DMS153 treated with DMSO at 0.1 percent for 48 hours (cell line): ENCODE data around the gene CHAMP1.
A peak's percentile ranks its signal among the peaks of the same experiment; 100 is the strongest.
"Not testable (repeated sequence)": the region's sequence is repeated elsewhere in the genome, so short reads cannot be mapped to it uniquely, and the experiment has no call there.

Source experiments
- DNase-seq: peaks from one replicate; lab custom pipeline; 2025; ENCODE audit not compliant: unreplicated experiment; lab: John Stamatoyannopoulos, UW

The CHAMP1 gene

DNA sequence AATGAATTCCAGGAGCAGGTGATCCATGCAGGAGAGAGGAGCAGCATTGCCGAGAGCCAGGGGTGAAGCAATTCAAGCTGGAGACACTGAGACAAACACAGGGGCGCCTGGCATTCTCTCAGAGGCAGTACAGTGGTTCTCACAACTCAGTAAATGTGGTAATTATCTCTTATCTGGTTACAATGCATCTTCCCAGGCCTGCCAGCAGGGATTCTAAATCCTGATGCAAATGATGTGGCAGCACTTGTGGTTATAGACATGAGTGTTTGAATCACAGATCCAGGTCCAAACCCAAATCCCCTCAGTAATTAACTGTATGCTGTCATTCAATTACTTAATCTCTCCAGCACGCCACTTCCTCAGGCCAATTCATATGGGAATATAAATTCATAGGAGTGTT lies 19.6 kb downstream of the CHAMP1 start:
- not testable (repeated sequence) for DNase-seq

DNA sequence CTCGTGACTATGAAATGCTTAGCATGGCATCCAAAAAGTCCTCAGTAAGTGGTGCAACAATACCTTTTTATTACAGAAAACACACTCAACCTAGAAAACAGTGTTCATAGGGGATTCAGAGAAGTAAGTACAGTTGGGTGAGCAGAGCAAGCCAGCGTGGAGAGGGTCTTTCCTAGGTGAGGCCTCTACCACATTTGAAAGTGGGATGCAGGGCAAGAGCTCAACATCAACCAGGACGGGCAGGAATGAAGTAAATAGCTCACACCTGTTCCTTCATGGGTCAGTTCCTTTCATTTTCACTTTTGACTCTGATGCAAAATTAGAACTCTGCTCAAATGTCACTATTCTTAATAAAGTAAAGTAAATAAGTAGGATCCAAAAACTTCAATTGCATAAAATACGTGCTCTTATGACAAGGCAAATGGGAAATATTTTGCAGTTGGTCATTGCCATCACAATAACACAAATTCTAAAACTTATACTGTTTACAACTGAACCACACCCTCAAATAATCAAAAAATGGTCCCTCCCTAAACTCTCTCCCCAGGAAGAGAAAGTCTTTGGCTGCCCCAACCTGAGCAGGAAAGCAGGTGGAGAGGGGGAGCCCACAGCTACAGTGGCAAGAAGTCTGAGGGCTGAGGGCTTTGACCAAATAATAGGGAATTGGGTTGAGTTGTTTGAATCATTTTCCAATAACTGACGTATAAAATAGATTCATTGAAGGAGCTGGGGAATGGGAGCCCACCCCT lies 20.2 kb downstream of the CHAMP1 start:
- DNase-seq = no peak

DNA sequence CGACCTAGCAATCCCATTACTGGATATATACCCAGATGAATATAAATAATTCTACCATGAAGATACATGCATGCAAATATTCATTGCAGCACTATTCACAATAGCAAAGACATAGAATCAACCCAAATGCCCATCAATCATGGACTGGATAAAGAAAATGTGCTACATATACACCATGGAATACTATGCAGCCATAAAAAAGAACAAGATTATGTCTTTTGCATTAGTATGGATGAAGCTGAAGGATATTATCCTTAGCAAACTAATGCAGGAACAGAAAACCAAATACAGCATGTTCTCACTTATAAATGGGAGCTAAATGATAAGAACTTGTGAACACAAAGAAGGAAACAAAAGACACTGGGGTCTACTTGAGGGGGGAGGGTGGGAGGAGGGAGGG lies 22.2 kb downstream of the CHAMP1 start:
- DNase-seq = not testable (repeated sequence)

DNA sequence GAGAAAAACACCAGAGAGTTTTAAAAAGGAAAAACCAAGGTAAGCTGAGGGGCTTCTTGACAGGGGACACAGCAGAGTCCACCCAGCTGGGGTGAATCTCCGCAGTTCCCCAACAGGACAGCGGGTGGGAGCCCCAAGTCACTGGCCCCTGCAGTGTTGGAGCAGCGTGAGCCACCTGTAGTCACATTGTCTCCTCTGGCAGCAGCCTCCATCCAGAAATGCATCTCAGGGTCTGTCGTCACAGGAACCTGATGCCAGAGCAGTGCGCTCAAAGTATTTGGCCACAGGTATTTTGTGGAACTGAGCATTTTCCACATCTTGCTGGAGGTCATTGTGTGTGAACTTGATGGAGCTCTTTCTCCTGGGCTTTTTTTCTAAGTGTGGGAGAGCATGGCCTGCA lies 24.7 kb downstream of the CHAMP1 start:
- DNase-seq = no peak

DNA sequence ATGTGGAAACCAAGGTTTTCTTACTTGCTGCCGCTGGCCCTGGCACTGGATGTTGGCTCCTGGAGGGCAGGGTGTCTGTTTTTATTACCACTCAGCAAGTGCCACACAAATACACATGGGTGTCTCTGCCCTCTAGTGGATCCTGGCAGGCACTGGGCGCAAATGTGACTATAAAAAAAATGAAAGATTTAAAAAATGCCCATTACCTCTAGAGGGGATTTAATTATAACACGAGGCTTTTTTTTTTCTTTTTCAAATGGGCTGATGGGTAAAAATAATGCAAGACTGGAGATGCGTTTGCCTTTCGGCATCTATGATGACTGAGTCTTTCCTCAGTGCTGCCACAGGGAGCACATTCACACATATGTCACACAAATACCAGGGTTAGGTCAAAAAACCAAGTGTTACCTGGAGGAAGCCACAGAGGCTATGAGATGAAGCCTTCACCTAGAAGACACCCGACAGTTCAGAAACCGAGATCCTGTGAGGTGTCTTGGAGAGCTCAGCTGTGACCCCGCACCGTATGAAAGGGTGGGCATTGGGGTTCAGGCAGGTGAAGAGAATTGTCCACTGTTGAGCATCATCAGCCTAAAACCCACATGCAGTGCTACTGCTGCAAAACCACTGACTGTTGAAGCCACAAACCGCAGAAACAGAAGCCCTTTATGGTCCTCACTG lies 25.7 kb downstream of the CHAMP1 start:
- peak; percentile 42 for DNase-seq

DNA sequence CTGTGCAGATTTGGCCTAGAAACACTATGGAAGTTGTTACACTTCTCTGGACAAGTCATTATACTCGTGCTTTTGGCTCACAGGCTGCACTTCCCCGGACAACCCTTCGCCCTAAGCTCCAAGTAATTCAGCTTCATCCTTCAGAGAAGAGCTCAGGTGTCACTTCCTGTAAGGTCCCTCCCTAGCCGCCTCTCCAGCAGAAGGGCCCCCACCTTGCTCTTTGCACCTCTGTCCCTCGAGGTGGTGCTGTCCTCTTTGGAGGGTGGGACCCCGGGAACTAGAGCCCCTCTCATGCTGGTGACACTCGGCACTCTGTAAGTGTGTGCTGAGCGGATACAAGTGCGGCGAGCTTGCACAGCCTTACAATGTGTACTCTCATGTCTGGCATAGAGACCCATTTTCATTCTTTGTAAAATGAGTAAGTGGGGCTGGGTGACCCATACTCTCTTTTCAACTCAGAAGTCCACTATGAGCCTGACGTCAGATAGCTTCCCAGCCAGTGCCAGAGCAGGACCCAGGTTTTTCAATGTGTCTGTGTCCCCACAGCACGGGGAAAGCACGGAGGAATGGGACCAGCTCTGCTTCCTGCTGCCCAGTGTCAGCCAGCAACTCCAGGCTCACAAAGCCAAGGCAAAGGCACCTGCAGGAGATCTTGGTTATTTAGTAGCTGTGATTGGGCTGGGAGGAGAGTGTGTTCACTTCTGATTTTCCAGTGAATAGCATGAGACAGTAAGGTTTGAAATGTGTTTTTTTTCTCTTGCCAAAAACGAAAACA lies 26.9 kb downstream of the CHAMP1 start:
- DNase-seq = no peak

DNA sequence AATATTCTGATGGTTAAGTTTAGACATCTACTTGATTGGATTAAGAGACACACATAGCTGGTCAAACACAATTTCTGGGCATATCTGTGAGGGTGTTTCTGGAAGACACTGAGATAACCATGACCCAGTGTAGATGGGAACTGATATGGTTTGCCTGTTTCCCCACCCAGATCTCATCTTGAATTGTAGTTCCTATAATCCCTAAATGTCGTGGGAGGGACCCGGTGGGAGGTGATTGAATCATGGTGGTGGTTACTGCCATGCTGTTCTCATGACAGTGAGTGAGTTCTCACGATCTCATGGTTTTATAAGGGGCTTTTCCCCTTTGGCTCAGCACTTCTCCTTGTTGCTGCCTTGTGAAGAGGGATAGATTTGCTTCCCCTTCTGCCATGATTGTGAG lies 33.0 kb downstream of the CHAMP1 start:
- not testable (repeated sequence) for DNase-seq

DNA sequence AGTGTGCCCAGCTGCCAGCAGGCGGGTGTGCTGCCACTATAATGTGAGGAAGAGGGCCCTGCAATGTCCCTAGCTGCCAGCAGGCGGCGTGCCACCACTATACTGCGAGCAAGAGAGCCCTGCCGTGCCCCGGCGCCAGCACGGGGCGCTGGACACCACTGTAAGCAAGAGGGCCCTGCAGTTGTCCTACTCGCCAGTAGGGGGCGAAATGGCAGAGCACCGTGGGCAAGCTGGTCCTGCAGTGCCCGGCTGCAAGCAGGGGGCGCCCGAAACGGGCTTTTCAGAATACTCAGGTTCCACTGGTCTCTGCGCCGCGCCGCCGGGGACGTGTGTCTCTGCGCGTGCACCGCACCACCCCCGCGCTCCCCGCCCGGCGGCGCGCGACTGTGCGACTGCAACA lies 38.5 kb downstream of the CHAMP1 start:
- not testable (repeated sequence) for DNase-seq

DNA sequence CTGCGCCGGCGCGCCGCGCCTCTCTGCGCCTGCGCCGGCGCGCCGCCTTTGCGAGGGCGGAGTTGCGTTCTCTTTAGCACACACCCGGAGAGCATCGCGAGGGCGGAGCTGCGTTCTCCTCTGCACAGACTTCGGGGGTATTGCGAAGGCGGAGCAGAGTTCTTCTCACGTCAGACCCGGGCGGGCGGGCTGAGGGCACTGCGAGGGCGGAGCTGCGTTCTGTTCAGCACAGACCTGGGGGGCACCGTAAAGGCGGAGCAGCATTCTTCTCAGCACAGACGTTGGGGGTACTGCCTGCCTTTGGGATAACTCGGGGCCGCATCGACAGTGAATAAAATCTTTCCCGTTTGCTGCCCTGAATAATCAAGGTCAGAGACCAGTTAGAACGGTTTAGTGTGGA lies 39.1 kb downstream of the CHAMP1 start:
- DNase-seq = not testable (repeated sequence)
